Middle frontal gyrus (tissue), 1 donor: ENCODE data around the gene TSPAN18.

ENCODE experiments used
- DNase-seq: peaks from one replicate; pipeline ENCODE4 v3.0.0-alpha.2; 2015; ENCODE audit warnings: low spot score; ENCODE audit errors: extremely low spot score

TSPAN18 gene

GRCh38 chr11:44954051-44954906 is 227.5 kb downstream of the TSPAN18 start:
- DNase-seq, result no peak

- DNase-seq, result no peak
Observed at GRCh38 chr11:44955015-44955738, 228.4 kb downstream of the TSPAN18 start.

GRCh38 chr11:44957040-44957515 is 230.3 kb downstream of the TSPAN18 start:
- no peak for DNase-seq

- no peak for DNase-seq
Observed at GRCh38 chr11:44957776-44958564, 231.2 kb downstream of the TSPAN18 start.

- DNase-seq, result no peak
Observed at GRCh38 chr11:44959064-44959463, 232.3 kb downstream of the TSPAN18 start.

- no peak for DNase-seq
Observed at GRCh38 chr11:44960200-44960845, 233.6 kb downstream of the TSPAN18 start.

- no peak for DNase-seq
Observed at GRCh38 chr11:44962464-44962863, 235.7 kb downstream of the TSPAN18 start.

- DNase-seq, result no peak
Observed at GRCh38 chr11:44963136-44963535, 236.4 kb downstream of the TSPAN18 start.

- DNase-seq, result no peak
Observed at GRCh38 chr11:44963948-44964347, 237.2 kb downstream of the TSPAN18 start.

GRCh38 chr11:44964526-44965209 is 237.9 kb downstream of the TSPAN18 start:
- no peak for DNase-seq

- DNase-seq, result no peak
Observed at GRCh38 chr11:44966694-44967093, 239.9 kb downstream of the TSPAN18 start.

- no peak for DNase-seq
Observed at GRCh38 chr11:44967930-44968496, 241.3 kb downstream of the TSPAN18 start.

GRCh38 chr11:44968510-44968909 is 241.7 kb downstream of the TSPAN18 start:
- no peak for DNase-seq

- no peak for DNase-seq
Observed at GRCh38 chr11:44969651-44970252, 243.0 kb downstream of the TSPAN18 start.

- DNase-seq, result no peak
Observed at GRCh38 chr11:44970293-44970692, 243.5 kb downstream of the TSPAN18 start.

- no peak for DNase-seq
Observed at GRCh38 chr11:44971185-44971584, 244.4 kb downstream of the TSPAN18 start.

GRCh38 chr11:44972746-44973435 is 246.1 kb downstream of the TSPAN18 start:
- peak; percentile 35 for DNase-seq

GRCh38 chr11:44973632-44974401 is 247.1 kb downstream of the TSPAN18 start:
- DNase-seq, result no peak
